Transverse colon (tissue), 4 donors: Measurements from ENCODE around the gene EIF4E1B.

Experiments used
- CTCF ChIP-seq, 5 experiments: fragments of 200-600 bp in 3 of 5; fragments of 450-650 bp in 2 of 5; sonication (generic) in 3 of 5; IDR thresholded peaks; 1 replicate in 2 of 5; 2 replicates in 3 of 5; pipeline ENCODE4 v1.5.1; 2016 to 2017; ENCODE audit warnings: antibody characterized with exemption in 5 of 5, inconsistent platforms in 3 of 5, mild to moderate bottlenecking in 2 of 5, moderate library complexity in 1 of 5
- POLR2AphosphoS5 ChIP-seq, 3 donors: sonication (generic); formaldehyde crosslinking; IDR thresholded peaks; one replicate each; pipeline ENCODE4 v1.6.1; 2016; ENCODE audit warnings: antibody characterized with exemption in 3 of 3

DNA sequence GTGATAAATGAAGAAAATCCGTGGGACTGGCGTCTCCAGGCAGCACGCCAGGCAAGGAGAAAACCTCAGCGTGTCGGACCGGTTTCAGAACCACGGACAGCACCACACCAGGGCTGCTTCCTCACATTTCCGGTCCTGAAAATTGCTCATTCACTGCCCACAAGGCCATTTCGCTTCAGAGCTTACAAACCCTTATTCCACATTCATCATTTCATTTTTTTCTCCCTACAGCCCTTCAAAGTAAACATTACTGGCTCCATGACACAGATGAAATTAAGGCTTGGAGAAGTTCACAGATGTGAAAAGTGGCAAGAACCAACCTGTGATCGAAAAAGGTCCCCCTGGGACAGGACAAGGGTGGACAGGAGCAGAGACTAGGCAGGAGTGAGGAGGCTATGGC lies 19.0 kb upstream of the EIF4E1B start:
- no peak for TF ChIP-seq CTCF (IDR thresholded peaks at IDR 0.05)
- TF ChIP-seq POLR2AphosphoS5 (IDR thresholded peaks at IDR 0.05), result no peak
